Retinal pigment epithelial cell (primary cell): ENCODE results near the gene SLC25A34.

Experiments used
- DNase-seq: peaks from one replicate; pipeline ENCODE4 v3.0.0-alpha.2; 2010; ENCODE audit warnings: low read depth
- H3K4me3 ChIP-seq: 2 replicates; pipeline ENCODE4 v1.5.1; 2011; ENCODE audit warnings: mild to moderate bottlenecking, low read length, control low read depth, moderate library complexity
- TF ChIP-seq, protein P1 (sequence below): conservative IDR thresholded peaks from 2 replicates; pipeline ENCODE4 v1.5.1; 2011; ENCODE audit warnings: low read depth, low read length, control low read depth, inconsistent platforms

SLC25A34 gene

DNA sequence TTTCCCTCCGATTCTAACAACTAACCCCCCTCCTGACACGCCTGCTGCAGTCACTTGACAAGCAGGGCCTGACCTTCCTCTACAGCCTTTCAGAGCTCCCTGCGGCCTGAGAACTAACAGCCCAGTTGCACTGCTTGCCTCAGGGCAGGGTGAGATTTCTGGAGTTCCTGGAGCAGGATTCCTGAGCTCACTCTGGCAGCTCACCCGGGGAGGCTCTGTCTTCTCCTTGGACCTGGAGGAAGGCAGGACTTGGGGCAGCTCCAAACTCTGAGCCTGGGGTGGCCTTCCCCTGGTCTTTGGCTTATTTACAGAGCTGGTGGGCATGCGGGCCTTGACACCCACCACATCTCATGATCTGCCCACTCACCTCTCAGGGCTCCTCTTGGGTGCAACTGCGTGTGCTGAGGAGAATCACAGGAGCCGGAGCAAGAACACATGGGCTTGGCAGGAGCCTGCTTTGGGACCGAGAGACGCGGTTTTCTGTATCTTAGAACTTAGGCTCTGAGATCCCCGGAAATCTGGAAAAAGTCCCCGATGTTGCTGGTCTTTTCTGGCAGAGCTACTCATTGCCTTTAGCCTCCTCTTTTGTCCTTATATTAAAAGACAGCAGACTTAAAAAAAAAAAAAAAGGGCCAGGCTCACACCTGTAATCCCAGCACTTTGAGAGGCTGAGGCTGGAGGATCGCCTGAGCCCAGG, 13.1 kb upstream of the SLC25A34 start:
- no peak for DNase-seq
- H3K4me3 ChIP-seq, result no peak overlapping the region
- TF ChIP-seq, protein P1, sequence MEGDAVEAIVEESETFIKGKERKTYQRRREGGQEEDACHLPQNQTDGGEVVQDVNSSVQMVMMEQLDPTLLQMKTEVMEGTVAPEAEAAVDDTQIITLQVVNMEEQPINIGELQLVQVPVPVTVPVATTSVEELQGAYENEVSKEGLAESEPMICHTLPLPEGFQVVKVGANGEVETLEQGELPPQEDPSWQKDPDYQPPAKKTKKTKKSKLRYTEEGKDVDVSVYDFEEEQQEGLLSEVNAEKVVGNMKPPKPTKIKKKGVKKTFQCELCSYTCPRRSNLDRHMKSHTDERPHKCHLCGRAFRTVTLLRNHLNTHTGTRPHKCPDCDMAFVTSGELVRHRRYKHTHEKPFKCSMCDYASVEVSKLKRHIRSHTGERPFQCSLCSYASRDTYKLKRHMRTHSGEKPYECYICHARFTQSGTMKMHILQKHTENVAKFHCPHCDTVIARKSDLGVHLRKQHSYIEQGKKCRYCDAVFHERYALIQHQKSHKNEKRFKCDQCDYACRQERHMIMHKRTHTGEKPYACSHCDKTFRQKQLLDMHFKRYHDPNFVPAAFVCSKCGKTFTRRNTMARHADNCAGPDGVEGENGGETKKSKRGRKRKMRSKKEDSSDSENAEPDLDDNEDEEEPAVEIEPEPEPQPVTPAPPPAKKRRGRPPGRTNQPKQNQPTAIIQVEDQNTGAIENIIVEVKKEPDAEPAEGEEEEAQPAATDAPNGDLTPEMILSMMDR, result no peak

GRCh38 chr1:15723631-15724246, 12.3 kb upstream of the SLC25A34 start:
- no peak for DNase-seq
- TF ChIP-seq, protein P1, result no peak
- H3K4me3 ChIP-seq, result no peak overlapping the region

- H3K4me3 ChIP-seq, result no peak overlapping the region
- DNase-seq, result no peak
- TF ChIP-seq, protein P1, result no peak
These were observed 10.8 kb upstream of the SLC25A34 start for GRCh38 chr1:15724949-15725880.

DNA sequence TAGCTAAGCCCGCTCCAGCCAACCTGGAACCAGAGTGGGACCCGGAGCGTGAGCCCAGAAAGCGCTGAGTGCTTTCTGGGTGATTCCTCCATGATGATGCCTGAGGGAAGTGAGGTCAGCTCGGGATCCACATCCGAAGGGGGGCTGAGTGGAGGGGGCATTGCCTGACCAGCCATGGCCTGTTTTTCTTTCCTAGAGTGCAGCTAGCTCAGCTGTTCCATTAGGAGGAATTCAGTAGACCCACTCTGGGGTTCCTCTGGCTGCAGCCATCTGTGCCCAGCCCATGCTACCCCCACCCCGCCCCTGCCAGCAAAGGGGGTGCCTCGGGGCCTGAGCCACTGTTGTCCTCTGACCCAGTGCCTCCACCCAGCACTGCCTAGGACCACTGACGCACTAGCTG, 9.6 kb upstream of the SLC25A34 start:
- TF ChIP-seq, protein P1, result no peak
- H3K4me3 ChIP-seq, result no peak overlapping the region
- DNase-seq, result no peak

DNA sequence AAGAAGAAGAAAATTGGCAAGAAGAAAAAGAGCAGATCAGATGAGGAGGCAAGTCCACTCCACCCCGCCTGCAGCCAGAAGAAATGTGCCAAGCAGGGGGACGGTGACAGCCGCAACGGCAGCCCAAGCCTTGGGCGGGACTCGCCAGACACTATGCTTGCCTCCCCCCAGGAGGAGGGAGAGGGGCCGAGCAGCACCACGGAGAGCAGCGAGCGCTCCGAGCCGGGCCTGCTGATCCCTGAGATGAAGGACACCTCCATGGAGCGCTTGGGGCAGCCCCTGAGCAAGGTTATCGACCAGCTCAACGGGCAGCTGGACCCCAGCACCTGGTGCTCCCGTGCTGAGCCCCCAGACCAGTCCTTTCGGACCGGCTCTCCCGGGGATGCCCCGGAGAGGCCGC, 9.0 kb upstream of the SLC25A34 start:
- H3K4me3 ChIP-seq, result no peak overlapping the region
- TF ChIP-seq, protein P1, result no peak
- DNase-seq, result no peak

- no peak overlapping the region for H3K4me3 ChIP-seq
- DNase-seq, result no peak
- TF ChIP-seq, protein P1, result no peak
These were observed 8.6 kb upstream of the SLC25A34 start for GRCh38 chr1:15727424-15727823.
